ENCODE data around the gene TLX3.

TLX3 gene

DNA sequence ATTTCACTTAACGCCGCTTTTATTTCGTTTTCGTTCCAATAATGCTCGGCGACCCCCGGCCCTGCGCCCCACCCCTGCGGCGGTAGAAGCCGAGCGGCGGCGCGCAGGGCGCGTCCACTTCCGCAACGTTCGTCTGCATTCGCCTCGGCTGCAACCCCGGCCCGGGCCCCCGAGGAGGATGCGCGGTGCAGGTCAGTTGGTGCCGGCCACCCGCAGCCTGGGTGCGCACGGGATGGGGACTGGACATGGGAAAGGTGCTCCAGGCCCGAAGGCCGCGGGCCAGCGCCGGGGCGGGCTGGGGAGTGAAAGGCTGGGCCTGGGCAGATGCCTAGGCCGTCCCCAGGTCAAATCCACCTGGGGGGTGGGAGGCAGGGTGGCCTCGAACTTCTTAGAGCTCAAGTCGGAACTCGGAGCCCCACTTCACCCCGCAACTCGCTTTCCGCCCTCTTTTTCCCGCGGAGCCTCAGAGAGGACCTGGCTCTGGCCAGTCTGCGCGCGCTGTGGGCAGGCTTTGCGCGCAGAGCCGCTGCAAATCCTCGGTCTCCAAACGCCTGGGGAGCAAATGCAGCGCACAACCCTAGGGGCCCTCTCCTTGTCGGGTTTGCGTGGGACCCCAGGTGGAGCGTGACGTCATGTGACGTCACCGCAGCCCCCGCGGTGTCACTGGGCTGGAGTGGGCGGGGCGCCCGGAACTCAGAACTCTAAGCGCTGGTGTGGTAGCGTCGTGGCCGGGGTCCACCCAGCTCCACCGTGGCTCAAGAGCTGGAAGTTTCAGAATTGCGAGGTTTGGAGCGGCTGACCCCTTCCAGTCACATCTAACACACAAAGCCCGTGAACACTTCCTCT, 3.3 kb downstream of the TLX3 start:
- H2AFZ ChIP-seq (ENCODE audit: low read depth, low read length), result no peak overlapping the region
- no peak overlapping the region for H3K27ac ChIP-seq (ENCODE audit: low read length)
- TF ChIP-seq CTCF (IDR thresholded peaks at IDR 0.05; ENCODE audit: low read depth, low read length), result no peak
- no peak for TF ChIP-seq EZH2phosphoT487 (IDR thresholded peaks at IDR 0.05; ENCODE audit: low read depth)
- no peaks in the 10 kb centered on the region; the same call in 1 of the 2 replicates for H3K27me3 ChIP-seq (ENCODE audit: low read depth, low read length)
- no peak overlapping the region for H3K4me2 ChIP-seq (ENCODE audit: low read length)
- no peaks in the 10 kb centered on the region for H4K20me1 ChIP-seq (ENCODE audit: insufficient read depth, low read length)
- no peaks in the 10 kb centered on the region for H3K9me3 ChIP-seq (ENCODE audit: insufficient read depth, low read length)
- no peaks in the 10 kb centered on the region for H3K79me2 ChIP-seq (ENCODE audit: low read length)
- H3K9ac ChIP-seq (ENCODE audit: low read length), result no peak overlapping the region
- H3K4me1 ChIP-seq (ENCODE audit: low read length), result no peaks in the 10 kb centered on the region
- no peak overlapping the region for H3K4me3 ChIP-seq (ENCODE audit: low read length)
- no peaks in the 10 kb centered on the region for H3K36me3 ChIP-seq (replicated peaks; ENCODE audit: low read depth, low read length)

GRCh38 chr5:171313481-171314206, 4.6 kb downstream of the TLX3 start:
- TF ChIP-seq CTCF (IDR thresholded peaks at IDR 0.05; ENCODE audit: low read depth, low read length) (no peak), EZH2phosphoT487 (IDR thresholded peaks at IDR 0.05; ENCODE audit: low read depth) (no peak)
- no peaks in the 10 kb centered on the region for H3K79me2 ChIP-seq (ENCODE audit: low read length)
- no peak overlapping the region for H3K27ac ChIP-seq (ENCODE audit: low read length)
- no peak overlapping the region for H3K4me3 ChIP-seq (ENCODE audit: low read length)
- no peaks in the 10 kb centered on the region for H3K4me1 ChIP-seq (ENCODE audit: low read length)
- H3K36me3 ChIP-seq (replicated peaks; ENCODE audit: low read depth, low read length), result no peaks in the 10 kb centered on the region
- H3K4me2 ChIP-seq (ENCODE audit: low read length), result no peak overlapping the region
- no peak overlapping the region for H2AFZ ChIP-seq (ENCODE audit: low read depth, low read length)
- H3K27me3 ChIP-seq (ENCODE audit: low read depth, low read length), result no peaks in the 10 kb centered on the region
- no peaks in the 10 kb centered on the region for H4K20me1 ChIP-seq (ENCODE audit: insufficient read depth, low read length)
- no peaks in the 10 kb centered on the region for H3K9me3 ChIP-seq (ENCODE audit: insufficient read depth, low read length)
- H3K9ac ChIP-seq (ENCODE audit: low read length), result no peak overlapping the region

- Histone ChIP-seq H2AFZ (ENCODE audit: low read depth, low read length) (no peak overlapping the region), H3K36me3 (replicated peaks; ENCODE audit: low read depth, low read length) (no peaks in the 10 kb centered on the region), H3K27me3 (ENCODE audit: low read depth, low read length) (peaks cover 5% of the 10 kb centered on the region; the same call in 1 of the 2 replicates), H4K20me1 (ENCODE audit: insufficient read depth, low read length) (no peaks in the 10 kb centered on the region), H3K4me3 (ENCODE audit: low read length) (no peak overlapping the region), H3K4me1 (ENCODE audit: low read length) (no peaks in the 10 kb centered on the region), H3K4me2 (ENCODE audit: low read length) (no peak overlapping the region), H3K79me2 (ENCODE audit: low read length) (no peaks in the 10 kb centered on the region), H3K27ac (ENCODE audit: low read length) (no peak overlapping the region), H3K9ac (ENCODE audit: low read length) (no peak overlapping the region), H3K9me3 (ENCODE audit: insufficient read depth, low read length) (no peaks in the 10 kb centered on the region)
- TF ChIP-seq CTCF (IDR thresholded peaks at IDR 0.05; ENCODE audit: low read depth, low read length) (no peak), EZH2phosphoT487 (IDR thresholded peaks at IDR 0.05; ENCODE audit: low read depth) (no peak)
Observed at GRCh38 chr5:171314728-171315385, 5.8 kb downstream of the TLX3 start.

Data from OCI-LY3 (cell line).